ENCODE results near the gene CDC14A. TPM values are rescaled to one million over a fixed set of nuclear protein-coding genes. Genes with fewer than 3 reads are reported as not detected.

CDC14A gene
- total RNA-seq, 1 experiment from 2014 or later, result 2.6 TPM

DNA sequence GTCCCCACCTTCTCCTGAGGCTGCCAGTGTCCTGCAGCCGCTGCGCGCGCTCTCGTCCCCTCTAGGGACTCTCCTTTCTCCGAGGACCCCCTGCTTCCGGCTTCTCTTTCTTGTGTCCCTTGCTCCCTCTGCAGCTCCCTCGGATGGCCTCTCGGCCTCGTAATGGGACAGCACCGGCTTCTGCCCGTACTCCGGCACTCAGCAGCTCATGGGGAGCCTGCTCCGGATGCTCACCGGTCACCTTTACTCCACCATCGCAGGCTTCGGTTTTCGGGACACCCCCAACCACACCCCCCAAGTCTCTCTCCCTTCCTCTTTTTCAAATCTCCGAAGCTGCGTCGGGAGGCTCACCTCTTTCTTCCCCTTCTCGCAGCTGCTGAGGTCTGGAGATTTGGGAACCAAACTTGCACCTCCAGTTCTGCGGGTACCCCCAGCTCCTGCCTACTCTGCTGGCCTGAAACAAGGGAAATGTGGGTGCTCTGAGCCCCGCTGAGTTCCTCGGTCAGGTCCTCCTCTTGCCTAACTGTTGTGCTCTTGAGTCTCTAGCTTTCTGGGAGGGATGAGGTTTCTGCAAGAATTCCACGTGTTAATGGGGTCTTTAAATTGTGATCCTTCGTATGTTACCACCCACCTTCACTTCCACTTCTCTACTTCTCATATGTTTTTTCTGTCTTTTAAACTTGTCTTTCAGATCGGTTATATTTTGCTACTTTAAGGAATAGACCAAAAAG lies 930 bp downstream of the CDC14A start:
- Mint-ChIP-seq H3K36me3 (ENCODE audit: insufficient read depth, unreplicated experiment) (no peaks in the 10 kb centered on the region), H3K4me3 (ENCODE audit: unreplicated experiment) (peak overlapping the region; percentile 92), H3K9me3 (ENCODE audit: unreplicated experiment) (no peaks in the 10 kb centered on the region), H3K27me3 (ENCODE audit: insufficient read depth, unreplicated experiment) (no peaks in the 10 kb centered on the region), H3K4me1 (ENCODE audit: insufficient read depth, unreplicated experiment) (peaks cover 22% of the 10 kb centered on the region), H3K27ac (ENCODE audit: low read depth, unreplicated experiment) (peak overlapping the region; percentile 24)
- intact Hi-C loops (cut with micrococcal nuclease), result loop anchor here (2.0 to 10.0 kb wide), 4 partner anchors 30 to 318 kb away; partner anchors contain the start of genes SASS6 and TRMT13
- POLR2A ChIA-PET, result interaction anchor here (0.6 to 5.0 kb wide), 16 partner anchors 9 to 587 kb away, joined by 3 to 67 read pairs (median 4); partner anchors contain the start of genes DBT, EXTL2, FRRS1 and RTCA
- no peak for DNase-seq (ENCODE audit: unreplicated experiment)
- CTCF ChIA-PET, result interaction anchor here (0.6 to 2.3 kb wide), 12 partner anchors 17 to 531 kb away, joined by 3 to 9 read pairs (median 3); no protein-coding TSS in a partner anchor
- TF ChIP-seq, protein P1, sequence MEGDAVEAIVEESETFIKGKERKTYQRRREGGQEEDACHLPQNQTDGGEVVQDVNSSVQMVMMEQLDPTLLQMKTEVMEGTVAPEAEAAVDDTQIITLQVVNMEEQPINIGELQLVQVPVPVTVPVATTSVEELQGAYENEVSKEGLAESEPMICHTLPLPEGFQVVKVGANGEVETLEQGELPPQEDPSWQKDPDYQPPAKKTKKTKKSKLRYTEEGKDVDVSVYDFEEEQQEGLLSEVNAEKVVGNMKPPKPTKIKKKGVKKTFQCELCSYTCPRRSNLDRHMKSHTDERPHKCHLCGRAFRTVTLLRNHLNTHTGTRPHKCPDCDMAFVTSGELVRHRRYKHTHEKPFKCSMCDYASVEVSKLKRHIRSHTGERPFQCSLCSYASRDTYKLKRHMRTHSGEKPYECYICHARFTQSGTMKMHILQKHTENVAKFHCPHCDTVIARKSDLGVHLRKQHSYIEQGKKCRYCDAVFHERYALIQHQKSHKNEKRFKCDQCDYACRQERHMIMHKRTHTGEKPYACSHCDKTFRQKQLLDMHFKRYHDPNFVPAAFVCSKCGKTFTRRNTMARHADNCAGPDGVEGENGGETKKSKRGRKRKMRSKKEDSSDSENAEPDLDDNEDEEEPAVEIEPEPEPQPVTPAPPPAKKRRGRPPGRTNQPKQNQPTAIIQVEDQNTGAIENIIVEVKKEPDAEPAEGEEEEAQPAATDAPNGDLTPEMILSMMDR (IDR thresholded peaks at IDR 0.05; ENCODE audit: unreplicated experiment), result no peak
- no TSS peak for BruUV-seq (replicated peaks)

DNA sequence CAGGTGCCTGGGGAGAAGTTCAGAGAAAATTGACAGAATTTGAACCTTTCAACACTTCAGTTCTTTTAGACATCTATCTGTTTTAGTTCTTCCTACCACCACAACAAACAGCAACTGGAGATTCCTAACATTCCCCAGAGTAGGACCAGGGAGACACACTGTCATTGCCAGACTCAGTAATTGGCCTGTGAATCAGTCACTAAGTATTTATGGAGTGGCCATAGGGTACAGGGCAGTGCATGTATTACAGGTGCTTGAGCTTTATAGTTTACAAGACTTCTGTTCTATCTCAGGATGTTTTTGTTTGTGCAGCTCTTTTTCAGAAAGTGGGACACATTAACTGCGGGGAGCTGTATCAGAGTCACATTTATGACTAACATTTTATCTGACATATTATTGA lies 1.7 kb downstream of the CDC14A start:
- Mint-ChIP-seq H3K4me1 (ENCODE audit: insufficient read depth, unreplicated experiment) (peaks cover 22% of the 10 kb centered on the region), H3K36me3 (ENCODE audit: insufficient read depth, unreplicated experiment) (no peaks in the 10 kb centered on the region), H3K9me3 (ENCODE audit: unreplicated experiment) (no peaks in the 10 kb centered on the region), H3K27ac (ENCODE audit: low read depth, unreplicated experiment) (no peak overlapping the region), H3K27me3 (ENCODE audit: insufficient read depth, unreplicated experiment) (no peaks in the 10 kb centered on the region), H3K4me3 (ENCODE audit: unreplicated experiment) (peak overlapping the region; percentile 92)
- DNase-seq (ENCODE audit: unreplicated experiment), result peak; percentile 24
- BruUV-seq (replicated peaks), result TSS peak; percentile 55
- TF ChIP-seq, protein P1 (IDR thresholded peaks at IDR 0.05; ENCODE audit: unreplicated experiment), result no peak
- ChIA-PET POLR2A (interaction anchor here (1.0 to 5.0 kb wide), 10 partner anchors 16 to 588 kb away, joined by 3 to 67 read pairs (median 5); partner anchors contain the start of genes DBT, EXTL2, FRRS1 and RTCA), CTCF (interaction anchor here (0.7 to 1.6 kb wide), 5 partner anchors 17 to 530 kb away, joined by 3 to 7 read pairs (median 3); no protein-coding TSS in a partner anchor)
- intact Hi-C loops (cut with micrococcal nuclease), result loop anchor here (2.0 to 10.0 kb wide), 4 partner anchors 31 to 319 kb away; partner anchors contain the start of genes SASS6 and TRMT13

- no peak overlapping the region for H3K27ac Mint-ChIP-seq (ENCODE audit: low read depth, unreplicated experiment)
- no TSS peak for BruUV-seq (replicated peaks)
- intact Hi-C loops (cut with micrococcal nuclease), result loop anchor here (5.0 to 10.0 kb wide), 2 partner anchors 48 to 320 kb away; a partner anchor contains a TSS
- ChIA-PET CTCF (interaction anchor here (0.7 to 1.0 kb wide), 2 partner anchors 101 to 127 kb away, joined by 3 to 7 read pairs; no protein-coding TSS in a partner anchor), POLR2A (interaction anchor here (0.5 to 5.0 kb wide), 6 partner anchors 11 to 444 kb away, joined by 3 to 67 read pairs (median 3); partner anchors contain the start of gene RTCA)
- H3K27me3 Mint-ChIP-seq (ENCODE audit: insufficient read depth, unreplicated experiment), result no peaks in the 10 kb centered on the region
- peak; percentile 64 for DNase-seq (ENCODE audit: unreplicated experiment)
- peaks cover 22% of the 10 kb centered on the region for H3K4me1 Mint-ChIP-seq (ENCODE audit: insufficient read depth, unreplicated experiment)
- H3K36me3 Mint-ChIP-seq (ENCODE audit: insufficient read depth, unreplicated experiment), result no peaks in the 10 kb centered on the region
- H3K9me3 Mint-ChIP-seq (ENCODE audit: unreplicated experiment), result no peaks in the 10 kb centered on the region
- no peak overlapping the region for H3K4me3 Mint-ChIP-seq (ENCODE audit: unreplicated experiment)
- TF ChIP-seq, protein P1 (IDR thresholded peaks at IDR 0.05; ENCODE audit: unreplicated experiment), result no peak
These were observed 2.7 kb downstream of the CDC14A start for GRCh38 chr1:100354971-100355394.

DNA sequence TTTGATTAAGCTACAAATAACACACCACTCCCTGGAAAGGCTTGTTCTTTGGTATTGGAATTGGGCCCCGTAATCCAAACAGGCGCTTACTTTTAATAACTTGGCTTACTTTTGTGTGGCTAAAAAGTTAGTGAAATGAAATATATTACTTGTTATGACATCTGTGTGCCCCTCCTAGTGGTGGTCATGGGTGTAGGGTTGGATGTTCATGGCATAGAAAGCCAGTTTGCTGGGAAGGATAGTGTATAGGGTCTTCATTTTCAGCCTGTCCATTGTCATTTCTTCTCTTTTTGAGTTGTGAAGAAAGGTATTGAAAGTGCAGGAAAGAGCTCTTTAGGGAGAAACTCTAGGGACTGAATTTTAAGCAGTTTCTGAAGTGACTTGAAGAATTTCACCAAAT lies 5.9 kb downstream of the CDC14A start:
- intact Hi-C loops (cut with micrococcal nuclease), result loop anchor here (1.0 to 10.0 kb wide), 2 partner anchors 323 to 550 kb away; a partner anchor contains a TSS
- TF ChIP-seq, protein P1 (IDR thresholded peaks at IDR 0.05; ENCODE audit: unreplicated experiment), result no peak
- no peaks in the 10 kb centered on the region for H3K9me3 Mint-ChIP-seq (ENCODE audit: unreplicated experiment)
- ChIA-PET POLR2A (interaction anchor here (0.5 to 1.4 kb wide), 2 partner anchors 225 to 536 kb away, joined by 3 read pairs; partner anchors contain the start of genes EXTL2, SASS6 and TRMT13), CTCF (interaction anchor here (0.6 to 1.9 kb wide), 4 partner anchors 22 to 592 kb away, joined by 3 to 10 read pairs (median 4); partner anchors contain the start of gene RTCA)
- peaks cover 21% of the 10 kb centered on the region for H3K4me1 Mint-ChIP-seq (ENCODE audit: insufficient read depth, unreplicated experiment)
- no peaks in the 10 kb centered on the region for H3K36me3 Mint-ChIP-seq (ENCODE audit: insufficient read depth, unreplicated experiment)
- H3K27me3 Mint-ChIP-seq (ENCODE audit: insufficient read depth, unreplicated experiment), result no peaks in the 10 kb centered on the region
- H3K4me3 Mint-ChIP-seq (ENCODE audit: unreplicated experiment), result no peak overlapping the region
- peak; percentile 25 for DNase-seq (ENCODE audit: unreplicated experiment)
- no peak overlapping the region for H3K27ac Mint-ChIP-seq (ENCODE audit: low read depth, unreplicated experiment)
- no TSS peak for BruUV-seq (replicated peaks)
